HAP-1 (cell line): ENCODE results near the gene GATAD2A.
A peak's percentile ranks its signal among the peaks of the same experiment; 100 is the strongest.

ENCODE experiments used
- DNase-seq, 2 experiments: peaks; one replicate each; pipeline ENCODE4 v3.0.0-alpha.2; 2016 to 2020; ENCODE audit warnings: low spot score in 2 of 2
- H3K27me3 ChIP-seq: fragments of 250-450 bp; sonication (Bioruptor Pico); 2 replicates; pipeline ENCODE4 v1.5.1; 2020; ENCODE audit warnings: low read depth, mild to moderate bottlenecking, moderate library complexity
- H3K36me3 ChIP-seq: fragments of 250-450 bp; sonication (Bioruptor Pico); replicated peaks from 2 replicates; pipeline ENCODE4 v1.5.1; 2020; ENCODE audit warnings: mild to moderate bottlenecking
- H3K4me1 ChIP-seq: fragments of 250-450 bp; sonication (Bioruptor Pico); 2 replicates; pipeline ENCODE4 v1.5.1; 2020; ENCODE audit warnings: mild to moderate bottlenecking
- H3K4me3 ChIP-seq: fragments of 250-450 bp; sonication (Bioruptor Pico); 2 replicates; pipeline ENCODE4 v1.5.1; 2020; ENCODE audit warnings: mild to moderate bottlenecking, moderate library complexity
- H3K9me3 ChIP-seq: fragments of 250-450 bp; sonication (Bioruptor Pico); 2 replicates; pipeline ENCODE4 v1.5.1; 2020; ENCODE audit warnings: mild to moderate bottlenecking, moderate library complexity
- in situ Hi-C: fragments of 300-500 bp; cut with MboI; formaldehyde crosslinking; loops from 3 replicates; pipeline ENCODE4 v1.14.3; 2020; ENCODE audit warnings: low sequenced_read_pairs, inconsistent platforms, mixed read lengths

The GATAD2A gene

GRCh38 chr19:19526581-19527370, 121.3 kb downstream of the GATAD2A start:
- peaks cover 31% of the 10 kb centered on the region for H3K36me3 ChIP-seq
- no peak for DNase-seq
- in situ Hi-C loops = loop anchor here (25.0 kb wide), 1 partner anchor 436 kb away; no protein-coding TSS in a partner anchor
- H3K27me3 ChIP-seq = no peaks in the 10 kb centered on the region
- H3K9me3 ChIP-seq = no peaks in the 10 kb centered on the region
- H3K4me1 ChIP-seq = no peaks in the 10 kb centered on the region
- no peak overlapping the region for H3K4me3 ChIP-seq

GRCh38 chr19:19527371-19527656, 121.8 kb downstream of the GATAD2A start:
- Histone ChIP-seq H3K4me1 (no peaks in the 10 kb centered on the region), H3K9me3 (no peaks in the 10 kb centered on the region), H3K36me3 (peaks cover 31% of the 10 kb centered on the region), H3K27me3 (no peaks in the 10 kb centered on the region), H3K4me3 (no peak overlapping the region)
- DNase-seq = no peak
- in situ Hi-C loops = loop anchor here (25.0 kb wide), 1 partner anchor 435 kb away; no protein-coding TSS in a partner anchor

- H3K36me3 ChIP-seq = peaks cover 27% of the 10 kb centered on the region
- H3K27me3 ChIP-seq = no peaks in the 10 kb centered on the region
- no peak overlapping the region for H3K4me3 ChIP-seq
- no peaks in the 10 kb centered on the region for H3K4me1 ChIP-seq
- H3K9me3 ChIP-seq = no peaks in the 10 kb centered on the region
- in situ Hi-C loops = loop anchor here (25.0 kb wide), 1 partner anchor 434 kb away; no protein-coding TSS in a partner anchor
- DNase-seq = no peak
Observed at GRCh38 chr19:19527674-19528625, 122.5 kb downstream of the GATAD2A start.

- H3K36me3 ChIP-seq = peaks cover 21% of the 10 kb centered on the region
Observed at GRCh38 chr19:19528721-19529490, 123.4 kb downstream of the GATAD2A start, which contains the start of gene YJEFN3. Gene YJEFN3 (plus strand): TSS chr19:19528911. CDS start chr19:19528933, 22 bp downstream.

GRCh38 chr19:19529783-19530422, 124.4 kb downstream of the GATAD2A start:
- H3K4me1 ChIP-seq = no peaks in the 10 kb centered on the region
- in situ Hi-C loops = loop anchor here (25.0 kb wide), 1 partner anchor 432 kb away; no protein-coding TSS in a partner anchor
- peaks cover 17% of the 10 kb centered on the region for H3K36me3 ChIP-seq

More at GRCh38 chr19:19528721-19529490, 123.4 kb downstream of the GATAD2A start, which contains the start of gene YJEFN3:
- Histone ChIP-seq H3K9me3 (no peaks in the 10 kb centered on the region), H3K4me1 (no peaks in the 10 kb centered on the region), H3K4me3 (no peak within 1 kb of the TSS), H3K27me3 (no peaks in the 10 kb centered on the region)
- DNase-seq = no peak
- in situ Hi-C loops = loop anchor here (25.0 kb wide), 1 partner anchor 433 kb away; no protein-coding TSS in a partner anchor

GRCh38 chr19:19530423-19530804, 124.9 kb downstream of the GATAD2A start:
- no peaks in the 10 kb centered on the region for H3K4me1 ChIP-seq
- in situ Hi-C loops = loop anchor here (25.0 kb wide), 1 partner anchor 432 kb away; no protein-coding TSS in a partner anchor
- no peaks in the 10 kb centered on the region for H3K9me3 ChIP-seq
- DNase-seq = no peak
- H3K36me3 ChIP-seq = peaks cover 14% of the 10 kb centered on the region
- no peak overlapping the region for H3K4me3 ChIP-seq
- no peaks in the 10 kb centered on the region for H3K27me3 ChIP-seq

More at GRCh38 chr19:19529783-19530422, 124.4 kb downstream of the GATAD2A start:
- Histone ChIP-seq H3K4me3 (no peak overlapping the region), H3K27me3 (no peaks in the 10 kb centered on the region), H3K9me3 (no peaks in the 10 kb centered on the region)
- DNase-seq = no peak

- in situ Hi-C loops = loop anchor here (25.0 kb wide), 1 partner anchor 431 kb away; no protein-coding TSS in a partner anchor
- DNase-seq = no peak
- Histone ChIP-seq H3K36me3 (peaks cover 13% of the 10 kb centered on the region), H3K9me3 (no peaks in the 10 kb centered on the region), H3K4me3 (no peak overlapping the region), H3K4me1 (no peaks in the 10 kb centered on the region), H3K27me3 (no peaks in the 10 kb centered on the region)
Observed at GRCh38 chr19:19530889-19531288, 125.4 kb downstream of the GATAD2A start.

- in situ Hi-C loops = loop anchor here (25.0 kb wide), 1 partner anchor 430 kb away; no protein-coding TSS in a partner anchor
- peak; percentile 44 to 89 for DNase-seq
- no peaks in the 10 kb centered on the region for H3K27me3 ChIP-seq
- H3K36me3 ChIP-seq = peaks cover 13% of the 10 kb centered on the region
- no peaks in the 10 kb centered on the region for H3K4me1 ChIP-seq
- no peaks in the 10 kb centered on the region for H3K9me3 ChIP-seq
- H3K4me3 ChIP-seq = no peak overlapping the region
Observed at GRCh38 chr19:19531951-19532805, 126.7 kb downstream of the GATAD2A start.

GRCh38 chr19:19532806-19533701, 127.6 kb downstream of the GATAD2A start:
- Histone ChIP-seq H3K36me3 (peaks cover 4% of the 10 kb centered on the region), H3K4me3 (no peak overlapping the region), H3K4me1 (no peaks in the 10 kb centered on the region), H3K27me3 (no peaks in the 10 kb centered on the region), H3K9me3 (no peaks in the 10 kb centered on the region)
- in situ Hi-C loops = loop anchor here (25.0 kb wide), 1 partner anchor 429 kb away; no protein-coding TSS in a partner anchor
- DNase-seq = no peak

GRCh38 chr19:19533841-19534240, 128.4 kb downstream of the GATAD2A start:
- H3K36me3 ChIP-seq = no peaks in the 10 kb centered on the region
- DNase-seq = no peak
- in situ Hi-C loops = loop anchor here (25.0 kb wide), 1 partner anchor 428 kb away; no protein-coding TSS in a partner anchor

More at GRCh38 chr19:19533841-19534240, 128.4 kb downstream of the GATAD2A start:
- no peak overlapping the region for H3K4me3 ChIP-seq
- no peaks in the 10 kb centered on the region for H3K9me3 ChIP-seq
- H3K27me3 ChIP-seq = no peaks in the 10 kb centered on the region
- H3K4me1 ChIP-seq = no peaks in the 10 kb centered on the region
